Esophagus muscularis mucosa (tissue), 4 donors: ENCODE data around the gene SENP1. TPM values are rescaled to one million over a fixed set of nuclear protein-coding genes. Genes with fewer than 3 reads are reported as not detected.

Experiments
- DNase-seq: peaks from one replicate; pipeline ENCODE4 v3.0.0-alpha.2; 2017; ENCODE audit errors: extremely low spot score
- H3K27ac ChIP-seq, 4 donors: fragments of 200-600 bp; sonication (generic); replicated peaks in 1 of 4; 1 replicate in 3 of 4; 2 replicates in 1 of 4; pipeline ENCODE4 v1.5.1; 2016 to 2019; ENCODE audit warnings: mild to moderate bottlenecking in 1 of 4
- H3K27me3 ChIP-seq, 4 donors: fragments of 200-600 bp; sonication (generic); one replicate each; pipeline versions ENCODE4 v1.5.1 to v1.6.0; 2016 to 2019
- H3K36me3 ChIP-seq, 4 donors: fragments of 200-600 bp; sonication (generic); one replicate each; pipeline ENCODE4 v1.5.1; 2016 to 2019
- H3K4me1 ChIP-seq, 4 donors: fragments of 200-600 bp; sonication (generic); one replicate each; pipeline ENCODE4 v1.5.1; 2016 to 2019
- H3K4me3 ChIP-seq, 4 donors: fragments of 200-600 bp; sonication (generic); 1 replicate in 2 of 4; 2 replicates in 2 of 4; pipeline ENCODE4 v1.5.1; 2016 to 2019; ENCODE audit warnings: mild to moderate bottlenecking in 4 of 4, moderate library complexity in 1 of 4
- H3K9me3 ChIP-seq, 4 donors: fragments of 200-600 bp; sonication (generic); 1 replicate in 3 of 4; 2 replicates in 1 of 4; pipeline ENCODE4 v1.5.1; 2016 to 2019
- CTCF ChIP-seq, 3 experiments: fragments of 200-600 bp in 2 of 3; fragments of 450-650 bp in 1 of 3; sonication (generic) in 2 of 3; IDR thresholded peaks; one replicate each; pipeline ENCODE4 v1.5.1; 2017 to 2019; ENCODE audit warnings: antibody characterized with exemption in 3 of 3, mild to moderate bottlenecking in 2 of 3, moderate library complexity in 1 of 3
- EP300 ChIP-seq: sonication (generic); formaldehyde crosslinking; IDR thresholded peaks from one replicate; pipeline ENCODE4 v1.6.1; 2017; ENCODE audit warnings: antibody characterized with exemption
- POLR2A ChIP-seq: fragments of 450-650 bp; IDR thresholded peaks from one replicate; pipeline ENCODE4 v1.6.1; 2017; ENCODE audit warnings: antibody characterized with exemption, moderate library complexity, mild to moderate bottlenecking, low read depth
- POLR2AphosphoS5 ChIP-seq, 2 donors: sonication (generic); formaldehyde crosslinking; IDR thresholded peaks; one replicate each; pipeline ENCODE4 v1.6.1; 2017; ENCODE audit warnings: antibody characterized with exemption in 2 of 2
- WGBS: methylation state at CpG from one replicate; pipeline ENCODE4 v1.1.5; 2018; 5-methylcytosine and 5-hydroxymethylcytosine counted together
- intact Hi-C: fragments of 100-400 bp; cut with DNase I; formaldehyde crosslinking; loops from one replicate; pipeline ENCODE4 v1.15.1; 2023
- small RNA-seq, 3 donors: library from RNA; depleted of rRNA; stranded (forward); fragments of <200 nt; gene quantifications; one replicate each; pipeline ENCODE3, GENCODE V24; 2016
- total RNA-seq, 4 donors: library from RNA; depleted of rRNA; stranded (reverse); fragments of >200 nt; gene quantifications; one replicate each; pipeline versions ENCODE4 v1.1.0 to v1.2.1, GENCODE V29; 2016

SENP1 gene
- total RNA-seq, 4 donors from 2014 or later, result 12.9 to 19.2 (median 14.3) TPM

- Histone ChIP-seq H3K4me3 (no peak overlapping the region), H3K36me3 (no peaks in the 10 kb centered on the region), H3K9me3 (no peaks in the 10 kb centered on the region), H3K27me3 (peaks cover 0 to 71% (median 7%) of the 10 kb centered on the region in 4 donors), H3K4me1 (peaks cover 11 to 23% (median 18%) of the 10 kb centered on the region in 4 donors), H3K27ac (no peak overlapping the region)
- no peak for DNase-seq
- WGBS, result 52% methylated on average over 3 of the region's 3 CpGs
- no peak for TF ChIP-seq EP300
- no peak for TF ChIP-seq CTCF (IDR thresholded peaks at IDR 0.05)
- no peak for TF ChIP-seq POLR2A
- TF ChIP-seq POLR2AphosphoS5 (IDR thresholded peaks at IDR 0.05), result no peak
- intact Hi-C loops, result no loop called here
Observed at GRCh38 chr12:47997321-47997720, 108.6 kb downstream of the SENP1 start.

GRCh38 chr12:47995981-47996401 lies 109.9 kb downstream of the SENP1 start:
- H3K4me1 ChIP-seq, result peaks cover 2 to 9% (median 5%) of the 10 kb centered on the region in 4 donors
- WGBS, result 56% methylated on average over 4 of the region's 4 CpGs
- peaks cover 0 to 60% (median 6%) of the 10 kb centered on the region in 4 donors for H3K27me3 ChIP-seq
- H3K4me3 ChIP-seq, result no peak overlapping the region
- no peaks in the 10 kb centered on the region for H3K9me3 ChIP-seq
- no peak for TF ChIP-seq POLR2A
- no peak for TF ChIP-seq EP300
- TF ChIP-seq POLR2AphosphoS5 (IDR thresholded peaks at IDR 0.05), result no peak
- TF ChIP-seq CTCF (IDR thresholded peaks at IDR 0.05), result no peak
- no peak for DNase-seq
- no peak overlapping the region for H3K27ac ChIP-seq
- no peaks in the 10 kb centered on the region for H3K36me3 ChIP-seq
- intact Hi-C loops, result no loop called here

GRCh38 chr12:47993491-47993890 lies 112.4 kb downstream of the SENP1 start:
- no peak for DNase-seq
- H3K4me1 ChIP-seq, result peaks cover 0 to 5% (median 0%) of the 10 kb centered on the region in 4 donors
- 93% methylated on average over 5 of the region's 5 CpGs for WGBS
- no peak overlapping the region for H3K27ac ChIP-seq
- no peaks in the 10 kb centered on the region for H3K9me3 ChIP-seq
- no peaks in the 10 kb centered on the region for H3K36me3 ChIP-seq
- peaks cover 0 to 35% (median 3%) of the 10 kb centered on the region in 4 donors for H3K27me3 ChIP-seq
- intact Hi-C loops, result no loop called here
- no peak for TF ChIP-seq EP300
- TF ChIP-seq CTCF (IDR thresholded peaks at IDR 0.05), result no peak
- TF ChIP-seq POLR2A, result no peak
- no peak for TF ChIP-seq POLR2AphosphoS5 (IDR thresholded peaks at IDR 0.05)
- no peak overlapping the region for H3K4me3 ChIP-seq

Small RNA genes lying within 50 kb of the gene (small RNA-seq; reads per million reads assigned to genes)
- 0 to 0.37 (median 0.17) reads per million in 3 donors for gene MIR6505
- gene RNU6-1203P, result 0 reads per million in 3 donors

Other genes starting within 250 kb of the SENP1 start
- 1 to 10 TPM in 3 of 4 donors, under 1 TPM in 1; 0.42 to 2.8 (median 2.1) TPM for gene VDR, start 201.1 kb downstream of the SENP1 start, total RNA-seq
- 10 to 100 TPM; 68.6 to 98.8 (median 72.0) TPM for gene TMEM106C, start 142.5 kb downstream of the SENP1 start, total RNA-seq
- gene COL2A1, start 101.6 kb downstream of the SENP1 start, total RNA-seq, result not detected
- gene PFKM, start 13.3 kb upstream of the SENP1 start, total RNA-seq, result 10 to 100 TPM; 55.6 to 71.3 (median 63.4) TPM
- gene ASB8, start 51.4 kb upstream of the SENP1 start, total RNA-seq, result 10 to 100 TPM; 32.1 to 40.9 (median 36.2) TPM
- gene CCDC184, start 77.6 kb upstream of the SENP1 start, total RNA-seq, result 1 to 10 TPM in 3 of 4 donors, under 1 TPM in 1; 0.66 to 2.5 (median 1.7) TPM
- not detected for gene OR10AD1, start 97.2 kb upstream of the SENP1 start, total RNA-seq
- gene ZNF641, start 244.8 kb upstream of the SENP1 start, total RNA-seq, result 10 to 100 TPM; 23.0 to 33.2 (median 29.6) TPM